Endothelial cell of hepatic sinusoid (primary cell): ENCODE measurements around the gene RALGAPA2.

Experiments used
- in situ Hi-C: cut with HindIII; loops from 2 replicates; pipeline ENCODE4 v1.10.0; 2017; ENCODE audit warnings: low sequenced_read_pairs

Gene RALGAPA2

GRCh38 chr20:20729563-20729962 lies 17.1 kb upstream of the RALGAPA2 start:
- in situ Hi-C loops = no loop called here

DNA sequence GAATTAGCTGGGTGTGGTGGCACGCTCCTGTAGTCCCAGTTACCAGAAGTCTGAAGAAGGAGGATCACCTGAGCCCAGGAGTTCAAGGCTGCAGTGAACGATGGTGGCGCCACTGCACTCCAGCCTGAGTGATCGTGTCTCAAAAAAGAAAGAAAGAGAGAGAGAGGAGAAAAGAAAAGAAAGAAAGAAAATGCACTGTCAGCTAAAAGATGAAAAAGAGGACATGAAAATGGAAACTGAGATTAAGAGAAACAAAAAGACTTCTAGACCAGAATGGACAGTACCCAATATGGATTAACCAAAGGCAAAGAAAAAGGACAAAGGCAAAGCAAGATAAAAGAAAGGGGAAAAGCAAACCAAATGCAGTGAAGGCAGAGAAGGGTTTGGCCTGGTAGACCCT lies 9.0 kb upstream of the RALGAPA2 start:
- in situ Hi-C loops = no loop called here

GRCh38 chr20:20720158-20720557 lies 7.7 kb upstream of the RALGAPA2 start:
- in situ Hi-C loops = no loop called here

- in situ Hi-C loops = no loop called here
These were observed 7.0 kb upstream of the RALGAPA2 start for GRCh38 chr20:20719411-20719810.

DNA sequence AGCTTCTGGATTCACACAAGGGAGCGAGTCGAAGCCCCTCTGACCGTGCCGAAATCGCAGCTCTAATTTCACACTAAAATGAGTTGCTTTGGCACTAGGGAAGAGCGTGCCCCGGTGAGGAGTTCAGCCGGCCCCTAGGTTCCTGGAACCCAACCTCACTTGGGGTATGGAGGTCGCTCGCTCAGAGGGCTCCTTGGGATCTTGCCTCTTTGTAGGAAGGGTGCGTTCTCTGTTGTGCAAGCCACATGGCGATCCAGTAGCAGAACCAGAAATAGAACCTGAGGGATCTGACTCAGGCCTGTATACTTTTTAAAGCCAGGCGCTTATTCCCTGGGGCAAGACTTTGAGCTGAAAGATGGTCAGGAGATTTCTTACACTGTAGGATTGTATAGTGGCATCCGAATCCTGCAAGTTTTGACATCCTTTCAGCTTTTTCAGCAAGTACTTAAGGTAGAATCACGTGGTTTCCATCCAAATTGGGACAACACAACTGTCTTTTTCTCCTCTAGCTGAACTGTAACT lies 861 bp upstream of the RALGAPA2 start:
- in situ Hi-C loops = no loop called here

DNA sequence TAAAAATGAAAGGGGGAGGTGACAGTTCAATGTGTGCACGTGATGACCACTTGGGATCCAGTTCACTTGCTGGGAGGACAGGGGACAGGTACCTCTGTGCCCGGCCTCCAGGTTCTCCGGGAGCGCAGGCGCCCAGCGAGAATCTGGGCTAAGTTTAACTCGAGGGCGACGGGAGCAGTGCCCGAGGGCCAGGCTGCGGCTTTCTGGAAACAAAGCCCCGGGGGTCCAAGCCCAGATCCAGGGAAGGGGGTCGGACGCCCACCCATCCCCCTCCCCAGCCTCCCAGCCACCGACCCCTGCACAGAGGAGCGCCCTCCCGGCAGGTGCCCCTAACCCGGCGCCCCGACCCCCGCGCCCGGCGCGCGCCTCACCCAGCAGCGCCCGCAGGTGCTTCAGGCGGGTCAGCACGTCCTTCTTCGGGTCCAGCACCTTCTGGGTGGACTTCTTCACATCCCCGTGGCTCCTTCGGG lies 405 bp downstream of the RALGAPA2 start:
- in situ Hi-C loops = no loop called here

DNA sequence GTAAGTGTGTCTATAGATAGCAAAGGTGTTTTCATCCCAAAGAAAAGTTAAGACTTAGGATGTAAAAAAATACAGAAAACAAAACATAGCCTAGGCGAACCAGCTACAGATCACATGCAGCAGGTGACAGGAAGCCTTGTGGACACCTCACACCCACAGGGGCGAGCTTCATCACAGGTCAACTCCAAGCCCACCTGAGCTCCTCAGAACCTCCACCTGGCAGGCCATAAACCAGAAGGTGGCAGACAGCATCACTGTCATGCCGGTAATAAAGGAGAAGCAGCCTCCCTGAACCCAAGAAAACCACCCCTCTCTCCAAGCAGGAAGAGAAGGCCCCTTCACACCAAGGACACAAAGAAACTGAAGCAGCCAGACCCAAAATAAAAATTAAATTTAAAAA lies 1.0 kb downstream of the RALGAPA2 start:
- in situ Hi-C loops = no loop called here

DNA sequence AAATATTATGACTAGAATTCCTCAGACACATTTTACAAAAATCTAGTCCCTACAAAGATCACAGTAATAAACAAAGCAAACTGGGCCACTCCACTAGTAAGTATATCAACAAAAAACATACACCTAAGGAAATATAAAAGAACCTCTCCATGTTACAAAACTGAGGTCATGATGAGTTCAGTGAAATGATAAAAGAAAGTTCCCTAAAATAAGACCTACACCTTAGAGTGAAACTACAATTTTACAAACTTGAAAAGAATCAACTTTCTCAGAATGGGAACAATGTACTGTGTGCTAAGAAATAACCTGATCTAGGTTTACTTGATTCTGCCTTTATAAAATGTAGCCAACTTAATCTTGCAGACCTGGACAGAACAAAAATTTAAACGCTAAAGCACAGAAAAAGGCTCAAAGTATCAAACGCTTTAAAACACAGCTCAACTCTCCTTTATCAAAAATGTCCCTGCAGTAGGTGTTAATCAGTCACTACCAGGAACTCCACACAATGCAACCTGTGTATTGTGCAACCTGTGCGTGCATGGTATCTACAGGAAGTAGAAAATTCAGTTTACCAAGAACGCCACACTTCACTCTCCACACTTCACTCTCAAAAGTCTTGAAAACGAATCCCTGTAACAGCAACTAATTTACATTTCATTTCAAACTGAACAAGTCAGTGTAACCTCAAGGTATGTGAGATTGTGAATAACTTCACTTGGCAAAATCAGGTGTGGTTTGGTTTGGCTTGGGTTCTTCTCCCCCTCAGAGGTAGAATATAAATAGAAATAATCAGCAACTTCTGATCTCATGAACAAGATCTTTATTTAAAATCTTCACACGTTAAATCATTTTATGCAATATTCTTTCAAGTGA lies 1.8 kb downstream of the RALGAPA2 start:
- in situ Hi-C loops = no loop called here

DNA sequence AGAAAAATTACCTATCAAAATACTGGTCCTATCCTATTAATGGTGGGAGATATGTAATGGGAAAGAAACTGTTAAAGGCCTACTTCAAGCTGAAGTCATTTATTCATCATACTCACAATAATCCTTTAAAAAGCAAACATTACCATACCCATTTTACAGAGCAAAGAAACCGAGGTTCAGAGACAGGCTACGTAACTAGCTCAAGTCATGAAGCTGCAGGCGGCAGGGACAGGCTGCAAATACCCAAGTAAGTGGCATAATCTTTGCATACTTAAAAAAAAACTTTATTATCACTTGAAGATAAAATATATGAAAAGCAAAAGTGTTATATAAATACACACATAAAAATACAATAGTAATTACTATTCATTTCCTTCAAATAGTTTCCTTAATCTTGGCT lies 2.6 kb downstream of the RALGAPA2 start:
- in situ Hi-C loops = no loop called here

- in situ Hi-C loops = no loop called here
These were observed 6.2 kb downstream of the RALGAPA2 start for GRCh38 chr20:20706285-20706684.

- in situ Hi-C loops = no loop called here
These were observed 9.9 kb downstream of the RALGAPA2 start for GRCh38 chr20:20702330-20703245.

DNA sequence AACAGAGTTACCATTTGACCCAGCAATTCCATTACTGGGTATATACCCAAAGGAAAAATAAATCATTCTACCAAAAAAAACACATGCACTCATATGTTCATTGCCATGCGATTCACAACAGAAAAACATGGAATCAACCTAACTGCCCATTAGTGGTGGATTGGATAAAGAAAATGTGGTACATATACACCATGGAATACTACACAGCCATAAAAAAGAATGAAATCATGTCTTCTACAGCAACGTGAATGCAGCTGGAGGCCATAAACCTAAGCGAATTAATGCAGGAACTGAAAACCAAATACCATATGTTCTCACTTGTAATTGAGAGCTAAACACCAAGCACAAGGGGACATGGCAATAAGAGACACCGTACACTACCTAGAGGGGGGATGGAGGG lies 12.5 kb downstream of the RALGAPA2 start:
- in situ Hi-C loops = no loop called here

DNA sequence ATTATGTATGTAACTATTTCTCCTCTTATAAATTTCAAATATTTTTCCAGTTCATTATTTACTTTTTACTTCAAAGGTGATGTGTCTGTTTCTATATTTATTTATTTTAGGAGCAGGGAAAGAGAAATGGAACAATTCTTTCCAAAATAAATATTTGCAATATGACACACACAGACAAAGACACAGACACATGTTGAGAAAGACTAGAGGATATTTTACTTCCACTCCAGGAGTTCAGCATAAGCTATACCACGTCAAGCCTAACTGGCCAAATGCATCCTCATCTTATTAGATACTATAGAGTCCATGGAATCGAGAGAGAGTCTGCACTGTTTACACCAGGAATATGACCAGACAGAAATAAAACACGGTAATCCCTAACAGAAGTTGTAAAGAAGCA lies 13.3 kb downstream of the RALGAPA2 start:
- in situ Hi-C loops = no loop called here

DNA sequence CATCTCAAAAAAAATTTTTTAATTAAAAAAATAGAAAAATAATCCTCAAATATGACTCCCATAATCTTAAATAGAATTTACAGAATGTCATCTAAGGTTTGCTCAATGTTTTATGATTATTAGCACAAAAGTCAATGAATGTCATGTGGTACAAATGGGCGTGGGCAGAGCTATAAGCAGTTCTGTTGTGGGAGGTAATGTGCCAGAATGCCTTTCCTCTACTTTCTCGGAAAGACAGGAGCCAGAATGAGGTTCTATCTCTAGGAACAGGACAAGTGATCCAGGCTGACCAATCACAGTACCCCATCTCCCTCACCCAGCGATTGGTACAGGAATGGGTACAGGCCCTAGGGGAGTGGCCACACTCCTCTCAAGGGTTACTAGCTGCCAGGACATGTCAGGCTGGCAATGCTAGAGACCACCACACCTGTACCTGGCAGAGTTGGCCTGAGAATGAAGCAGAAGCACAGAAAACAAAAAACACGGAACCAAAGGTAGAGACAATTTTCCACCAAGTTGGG lies 15.1 kb downstream of the RALGAPA2 start:
- in situ Hi-C loops = no loop called here

GRCh38 chr20:20695250-20695816 lies 17.1 kb downstream of the RALGAPA2 start:
- in situ Hi-C loops = no loop called here

- in situ Hi-C loops = no loop called here
These were observed 17.9 kb downstream of the RALGAPA2 start for GRCh38 chr20:20694591-20694990.

DNA sequence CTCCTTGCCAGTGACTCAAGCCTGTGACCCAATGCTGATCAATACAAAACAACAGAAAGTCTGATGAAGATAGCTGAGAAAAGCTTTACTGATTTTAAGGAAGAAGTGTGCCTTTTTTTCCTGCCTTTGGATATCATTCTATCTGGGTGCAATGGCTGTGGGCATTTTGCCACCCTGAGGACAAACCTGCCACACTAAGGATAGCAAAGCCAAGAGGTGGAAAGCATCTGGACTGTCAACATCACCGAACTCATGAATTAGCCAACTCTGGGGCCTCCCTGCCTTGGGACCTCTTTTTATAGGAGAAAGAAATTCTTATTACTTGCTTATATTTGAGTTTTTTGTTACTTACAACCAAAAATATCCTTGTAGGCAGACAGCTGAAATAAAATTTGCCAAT lies 19.9 kb downstream of the RALGAPA2 start:
- in situ Hi-C loops = no loop called here

- in situ Hi-C loops = no loop called here
These were observed 20.8 kb downstream of the RALGAPA2 start for GRCh38 chr20:20691477-20692235.

DNA sequence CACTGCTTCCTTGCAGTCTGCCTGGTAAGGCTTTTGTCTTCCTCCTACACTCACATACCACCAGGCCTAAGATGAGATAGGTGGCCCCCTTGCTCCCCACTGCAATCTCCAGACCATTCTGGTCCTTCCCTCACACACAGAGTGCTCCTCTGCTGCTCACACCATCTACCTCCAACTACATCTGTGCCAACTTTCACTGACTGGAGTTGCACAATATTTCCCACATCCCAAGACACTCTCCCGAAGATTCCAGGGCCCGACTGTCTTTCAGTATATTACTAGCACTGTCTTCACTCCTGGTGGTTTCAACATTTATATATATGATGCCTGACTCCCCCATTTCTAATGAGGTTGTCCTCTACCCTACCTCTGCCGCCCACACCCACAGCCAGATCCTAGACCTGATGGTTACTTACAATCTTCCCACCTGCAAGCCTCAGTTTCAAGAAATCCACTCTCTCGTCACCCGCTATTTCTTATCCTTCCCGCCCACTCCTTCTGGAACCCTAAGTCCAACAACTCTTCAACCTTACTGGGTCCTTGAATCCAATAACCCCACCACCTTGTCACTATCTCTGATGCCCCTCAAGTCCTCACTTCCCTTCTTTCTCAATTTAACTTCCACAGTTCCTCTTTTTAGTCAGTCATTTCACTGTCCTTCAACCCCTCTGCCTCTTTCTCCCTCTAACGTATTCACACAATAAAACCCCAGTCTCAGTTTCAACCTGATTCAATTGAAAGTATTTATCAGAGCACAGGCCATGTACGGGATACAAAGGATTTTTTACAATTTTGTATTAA lies 21.6 kb downstream of the RALGAPA2 start:
- in situ Hi-C loops = no loop called here
